C4-2B (cell line): ENCODE data around the gene GAL.

Experiments used
- H3K27ac ChIP-seq: fragments of 450-650 bp; 2 replicates; pipeline ENCODE4 v1.5.1; 2017
- ZFX ChIP-seq: fragments of 450-650 bp; IDR thresholded peaks from 2 replicates; pipeline ENCODE4 v1.6.1; 2017
- TF ChIP-seq, protein P1 (sequence below): fragments of 450-650 bp; conservative IDR thresholded peaks from 2 replicates; pipeline ENCODE4 v1.5.1; 2017; ENCODE audit warnings: mild to moderate bottlenecking

Gene GAL

DNA sequence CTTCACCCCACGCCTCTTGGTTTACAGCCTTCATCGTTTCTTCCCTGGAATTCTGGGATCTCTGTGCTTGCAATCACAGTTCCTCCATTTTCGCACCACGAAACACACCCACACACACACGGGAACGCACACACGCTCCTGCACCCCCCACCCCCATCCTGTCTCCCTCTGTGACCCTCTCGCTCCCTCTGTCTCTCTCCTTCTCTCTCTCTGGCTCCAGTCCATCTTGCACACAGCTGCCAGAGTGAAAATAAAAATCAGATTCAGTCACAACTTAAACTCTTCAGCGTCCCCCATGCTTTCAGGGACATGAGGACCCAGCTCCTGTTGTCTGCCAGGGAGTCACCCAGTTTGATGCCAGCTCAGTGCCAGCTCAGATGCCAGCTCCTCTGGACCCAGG is 3.0 kb downstream of the GAL start:
- TF ChIP-seq, protein P1, sequence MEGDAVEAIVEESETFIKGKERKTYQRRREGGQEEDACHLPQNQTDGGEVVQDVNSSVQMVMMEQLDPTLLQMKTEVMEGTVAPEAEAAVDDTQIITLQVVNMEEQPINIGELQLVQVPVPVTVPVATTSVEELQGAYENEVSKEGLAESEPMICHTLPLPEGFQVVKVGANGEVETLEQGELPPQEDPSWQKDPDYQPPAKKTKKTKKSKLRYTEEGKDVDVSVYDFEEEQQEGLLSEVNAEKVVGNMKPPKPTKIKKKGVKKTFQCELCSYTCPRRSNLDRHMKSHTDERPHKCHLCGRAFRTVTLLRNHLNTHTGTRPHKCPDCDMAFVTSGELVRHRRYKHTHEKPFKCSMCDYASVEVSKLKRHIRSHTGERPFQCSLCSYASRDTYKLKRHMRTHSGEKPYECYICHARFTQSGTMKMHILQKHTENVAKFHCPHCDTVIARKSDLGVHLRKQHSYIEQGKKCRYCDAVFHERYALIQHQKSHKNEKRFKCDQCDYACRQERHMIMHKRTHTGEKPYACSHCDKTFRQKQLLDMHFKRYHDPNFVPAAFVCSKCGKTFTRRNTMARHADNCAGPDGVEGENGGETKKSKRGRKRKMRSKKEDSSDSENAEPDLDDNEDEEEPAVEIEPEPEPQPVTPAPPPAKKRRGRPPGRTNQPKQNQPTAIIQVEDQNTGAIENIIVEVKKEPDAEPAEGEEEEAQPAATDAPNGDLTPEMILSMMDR, result no peak
- no peak for TF ChIP-seq ZFX
- H3K27ac ChIP-seq, result no peak overlapping the region

- no peak overlapping the region for H3K27ac ChIP-seq
- no peak for TF ChIP-seq ZFX
- TF ChIP-seq, protein P1, result no peak
Observed at GRCh38 chr11:68687986-68688385, 3.6 kb downstream of the GAL start.

- TF ChIP-seq, protein P1, result no peak
- TF ChIP-seq ZFX, result no peak
Observed at GRCh38 chr11:68688881-68689280, 4.5 kb downstream of the GAL start.

GRCh38 chr11:68689737-68690625 is 5.6 kb downstream of the GAL start:
- no peak overlapping the region for H3K27ac ChIP-seq

More at GRCh38 chr11:68688881-68689280, 4.5 kb downstream of the GAL start:
- no peak overlapping the region for H3K27ac ChIP-seq

GRCh38 chr11:68690671-68691401 is 6.5 kb downstream of the GAL start:
- TF ChIP-seq ZFX, result no peak
- TF ChIP-seq, protein P1, result no peak; the same call in 1 of the 2 replicates
- H3K27ac ChIP-seq, result no peak overlapping the region

More at GRCh38 chr11:68689737-68690625, 5.6 kb downstream of the GAL start:
- TF ChIP-seq, protein P1, result no peak
- no peak for TF ChIP-seq ZFX

DNA sequence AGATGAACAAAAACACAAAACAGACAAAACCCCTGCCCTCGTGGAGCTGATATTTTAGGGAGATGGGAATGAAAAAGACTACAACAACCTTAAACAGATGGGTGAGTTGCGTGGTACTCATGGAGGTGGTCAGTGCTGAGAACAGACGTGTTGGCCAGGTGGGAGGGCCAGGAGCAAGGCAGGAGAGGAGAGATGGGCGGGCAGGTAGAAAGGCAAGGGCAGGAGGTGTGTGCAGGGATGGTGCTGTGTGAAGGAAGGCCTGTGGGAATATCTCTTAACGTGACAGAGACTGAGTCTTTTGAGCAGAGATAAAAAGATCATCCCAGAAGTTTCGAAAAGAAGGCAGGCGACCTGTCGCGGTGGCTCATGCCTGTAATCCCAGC is 7.0 kb downstream of the GAL start:
- no peak overlapping the region for H3K27ac ChIP-seq
- TF ChIP-seq, protein P1, result no peak

GRCh38 chr11:68692115-68692514 is 7.8 kb downstream of the GAL start:
- H3K27ac ChIP-seq, result no peak overlapping the region
- TF ChIP-seq, protein P1, result no peak
- TF ChIP-seq ZFX, result no peak
